CMK (cell line): ENCODE data around the gene KCTD16.

Experiments
- DNase-seq: peaks from one replicate; pipeline ENCODE4 v3.0.0-alpha.2; 2010; ENCODE audit warnings: low read depth

Gene KCTD16

DNA sequence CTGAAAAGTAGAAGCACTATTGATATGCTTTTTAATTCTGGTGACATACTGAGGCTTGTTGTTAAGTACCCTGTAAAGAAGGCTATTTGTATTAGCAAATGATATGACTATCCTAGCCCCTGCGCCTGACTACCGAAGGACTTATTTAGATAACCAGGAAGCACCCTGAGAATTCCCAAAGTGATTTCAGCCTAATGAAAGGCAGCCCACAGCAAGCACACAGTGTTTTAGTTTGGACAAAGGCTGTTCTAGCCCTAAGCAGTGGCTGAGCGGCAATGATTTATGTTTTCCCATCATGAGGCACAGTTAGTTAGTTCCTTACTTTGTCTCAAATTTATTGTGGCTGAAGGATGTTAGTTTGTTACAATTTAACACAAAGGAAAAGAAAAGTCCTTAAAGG lies 235.3 kb downstream of the KCTD16 start:
- no peak for DNase-seq

DNA sequence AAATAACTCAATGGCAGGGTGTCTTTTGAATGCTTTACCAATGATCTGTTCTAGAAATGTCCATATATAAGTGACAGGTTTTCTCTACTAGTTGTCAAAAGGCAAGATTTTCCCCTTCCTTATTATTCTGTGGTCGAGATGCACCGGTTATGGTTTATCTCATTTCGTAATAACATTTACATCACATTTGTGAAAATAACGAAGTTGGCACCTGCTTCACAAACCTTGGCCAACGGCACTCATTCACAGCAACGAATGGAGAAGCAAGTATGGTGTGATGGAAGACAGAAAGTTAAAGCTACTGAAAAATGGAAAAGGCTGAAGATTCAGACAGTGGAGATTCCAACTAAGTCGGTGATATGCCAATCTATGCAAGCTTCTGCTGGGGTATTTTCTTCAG lies 235.8 kb downstream of the KCTD16 start:
- no peak for DNase-seq

DNA sequence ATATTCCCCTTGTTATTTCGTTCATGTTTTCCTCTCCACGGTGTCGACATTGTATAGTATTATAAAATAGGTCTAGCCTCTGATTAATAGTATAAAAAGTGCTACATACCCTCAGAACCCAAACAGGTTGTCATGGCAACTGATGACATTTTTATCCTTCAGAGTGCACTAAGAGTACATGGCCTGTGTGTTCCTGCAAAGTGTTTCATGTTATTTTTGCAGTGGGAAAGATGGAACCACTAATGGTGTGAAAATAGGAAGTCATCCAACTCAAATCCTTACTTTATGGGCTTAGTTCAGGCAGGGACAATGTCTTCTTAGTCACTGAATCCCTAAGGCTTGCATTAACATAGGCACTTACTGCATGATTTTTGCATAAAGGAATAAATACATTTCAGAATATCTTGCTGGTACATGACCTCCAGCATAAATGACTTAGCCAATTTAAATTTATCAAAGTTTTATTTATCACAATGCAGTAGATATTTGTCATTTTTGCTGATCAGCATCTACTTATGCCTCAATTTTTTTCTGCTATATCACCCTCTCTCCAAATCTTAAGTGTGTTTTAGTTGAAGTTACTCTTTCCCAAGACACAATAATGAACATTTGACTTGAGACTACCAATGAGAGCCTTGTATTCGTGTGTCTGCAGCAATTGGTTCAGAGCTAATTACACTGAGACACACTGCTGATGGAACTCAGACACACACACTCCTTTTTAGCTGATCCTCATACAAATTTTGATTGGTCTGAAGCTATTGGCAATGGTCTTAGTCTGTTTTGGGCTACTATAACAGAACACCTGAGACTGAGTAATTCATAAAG lies 243.7 kb downstream of the KCTD16 start:
- DNase-seq, result no peak

DNA sequence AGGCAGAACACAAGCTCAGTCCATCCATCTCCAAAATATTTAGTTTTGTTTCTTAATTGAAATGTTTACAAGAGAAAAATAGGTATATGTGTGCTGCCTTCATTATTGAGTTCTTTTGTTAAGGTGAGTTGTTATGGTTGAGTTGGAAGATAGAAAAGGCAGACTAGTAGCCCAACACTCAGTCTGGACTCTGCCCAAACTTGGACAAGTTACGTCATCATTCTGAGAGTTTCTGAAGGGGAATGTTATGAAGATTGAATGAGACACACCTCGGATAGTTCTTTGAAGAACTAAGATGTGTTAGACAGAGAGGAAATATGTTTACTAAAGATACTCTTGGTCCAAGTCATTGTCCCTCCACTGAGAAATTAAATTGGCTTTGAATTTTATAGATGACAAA lies 245.5 kb downstream of the KCTD16 start:
- no peak for DNase-seq

DNA sequence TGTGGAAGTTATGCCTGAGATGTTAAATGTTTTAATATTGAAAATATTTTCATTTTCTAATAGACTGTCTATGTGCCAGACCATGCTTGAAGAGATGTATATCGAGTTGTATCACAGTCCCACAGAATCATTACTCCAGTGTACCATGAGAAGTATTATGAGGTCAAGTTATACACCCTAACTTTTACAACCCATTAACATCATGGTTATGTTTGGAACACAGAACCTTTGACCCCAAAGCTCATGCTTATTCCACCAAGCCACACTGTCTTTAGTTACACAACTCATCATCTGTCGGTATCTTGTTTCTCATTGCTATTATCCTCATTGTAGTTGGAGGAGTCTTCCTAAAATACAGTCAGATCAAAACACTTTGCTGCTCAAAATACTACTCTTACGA lies 248.0 kb downstream of the KCTD16 start:
- DNase-seq, result no peak

DNA sequence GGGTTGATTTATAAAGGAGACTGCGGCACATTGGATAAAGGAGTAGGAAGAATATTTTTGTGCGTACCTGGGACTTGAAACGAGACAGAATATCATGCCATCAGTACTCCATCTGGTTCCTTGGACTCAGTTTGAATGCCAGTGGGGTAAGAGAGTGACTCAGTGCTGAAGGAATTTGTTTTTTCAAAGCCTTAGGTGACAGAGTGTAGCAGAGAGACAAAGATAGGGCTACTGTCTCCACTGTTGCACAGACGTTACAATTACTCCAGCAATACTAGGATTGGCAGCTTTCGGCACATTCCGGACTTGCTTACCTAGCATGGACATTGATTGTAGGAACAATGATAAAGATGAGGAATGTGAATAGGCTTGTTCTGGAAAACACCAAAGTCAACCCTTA lies 250.7 kb downstream of the KCTD16 start:
- no peak for DNase-seq

DNA sequence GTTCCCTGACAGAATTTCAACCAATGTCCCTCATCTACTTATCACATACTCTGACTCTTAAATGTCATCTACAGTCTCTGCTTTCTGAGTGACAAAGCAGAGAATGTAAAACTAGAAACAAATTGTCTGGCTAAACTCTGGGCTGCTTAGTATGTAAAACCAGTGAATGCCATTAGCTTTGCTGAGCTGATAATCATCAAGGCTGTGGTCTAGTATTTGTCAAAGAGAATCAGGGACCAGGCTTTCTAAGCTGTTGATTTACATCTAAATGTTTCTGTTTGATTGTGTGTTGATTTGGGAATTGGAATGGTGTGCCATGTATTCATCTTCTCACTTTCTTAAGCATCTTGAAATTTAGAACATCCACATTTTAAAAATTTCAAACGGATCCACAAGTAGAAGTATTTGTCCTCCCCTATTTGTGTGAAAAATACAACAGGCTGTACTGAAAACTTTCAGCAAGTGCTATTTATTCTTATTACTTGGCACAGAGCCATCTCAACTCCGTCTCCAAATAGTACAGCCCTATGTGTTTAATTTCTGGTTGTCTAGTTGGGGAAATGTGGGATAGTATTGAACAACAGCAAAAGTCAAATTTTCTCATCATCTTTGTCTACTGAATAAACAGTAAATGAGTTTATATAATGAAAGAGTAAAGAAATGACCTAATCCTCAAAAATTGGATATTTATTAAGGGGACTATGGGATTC lies 251.5 kb downstream of the KCTD16 start:
- DNase-seq, result no peak

DNA sequence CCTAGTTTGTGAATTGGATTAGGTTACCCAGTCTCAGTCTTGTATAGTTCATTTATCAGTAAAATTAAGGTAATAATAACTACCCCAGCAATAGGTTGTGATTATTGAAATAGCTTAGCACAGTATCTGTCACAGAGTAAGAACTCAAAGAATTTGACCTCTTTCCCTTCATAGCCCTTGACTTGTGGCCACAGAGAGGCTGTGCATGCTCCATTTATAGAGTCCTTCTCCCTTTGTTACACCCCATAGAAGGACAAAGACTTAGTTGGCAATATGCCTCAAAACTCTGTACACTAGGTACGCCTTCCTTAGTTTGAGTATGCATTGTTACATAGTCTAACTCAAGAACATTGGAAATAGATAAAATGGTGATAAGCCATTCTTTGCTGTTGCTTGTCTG lies 257.2 kb downstream of the KCTD16 start:
- DNase-seq, result no peak

DNA sequence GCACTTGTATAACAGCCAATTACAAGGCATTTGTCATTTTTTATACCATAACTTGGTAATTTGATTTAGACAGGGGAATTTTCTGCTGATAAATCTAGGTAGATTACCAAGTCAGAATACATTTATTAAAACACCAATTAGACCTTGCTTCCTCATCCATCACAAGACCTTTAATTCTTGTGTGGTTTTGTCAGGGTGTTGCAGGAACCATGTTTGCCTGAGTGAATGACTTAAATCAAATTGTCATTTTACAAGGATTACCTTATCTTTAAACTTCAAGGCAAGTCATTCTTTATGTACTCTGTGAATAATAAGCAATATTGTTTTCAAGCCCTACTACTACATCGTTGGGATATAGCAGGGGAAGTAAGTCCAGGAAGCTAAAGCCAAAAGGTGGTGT lies 257.7 kb downstream of the KCTD16 start:
- DNase-seq, result no peak

DNA sequence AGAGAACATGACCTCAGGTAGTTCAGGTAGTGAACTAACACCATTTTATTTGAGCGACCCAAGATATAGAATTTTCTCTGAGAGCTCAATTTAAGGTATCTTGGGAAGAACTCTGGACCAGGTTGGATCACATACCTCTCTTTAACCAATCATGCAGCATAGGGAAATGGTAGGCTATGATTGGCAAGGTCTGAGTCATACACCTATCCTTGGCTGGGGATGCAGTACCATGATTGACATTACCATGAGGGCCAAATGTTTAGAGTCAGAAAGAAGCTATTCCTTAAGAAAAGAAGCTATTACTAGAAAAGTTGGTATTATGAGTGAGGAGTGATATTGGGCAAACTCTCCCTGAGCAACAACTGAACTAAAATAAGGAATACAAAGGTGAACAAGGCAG lies 258.7 kb downstream of the KCTD16 start:
- no peak for DNase-seq

DNA sequence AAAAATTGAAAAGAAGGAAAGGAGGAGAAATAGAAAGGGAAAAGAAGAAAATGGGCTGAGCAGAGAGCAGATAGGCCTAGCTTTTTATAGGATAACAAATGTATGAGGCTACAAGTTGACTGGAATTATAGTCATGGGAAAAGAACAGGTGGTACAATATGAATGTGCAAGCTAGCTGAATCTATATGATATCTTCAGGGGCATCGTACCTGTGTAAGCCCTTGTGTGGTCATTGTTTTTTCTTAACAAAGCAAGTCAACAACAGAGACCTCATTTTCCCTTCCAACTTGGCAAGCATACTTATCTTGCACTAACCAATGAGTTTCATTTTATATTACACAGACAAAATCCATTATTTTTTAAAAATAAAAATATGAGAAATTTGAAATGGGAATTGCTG lies 259.2 kb downstream of the KCTD16 start:
- DNase-seq, result no peak

DNA sequence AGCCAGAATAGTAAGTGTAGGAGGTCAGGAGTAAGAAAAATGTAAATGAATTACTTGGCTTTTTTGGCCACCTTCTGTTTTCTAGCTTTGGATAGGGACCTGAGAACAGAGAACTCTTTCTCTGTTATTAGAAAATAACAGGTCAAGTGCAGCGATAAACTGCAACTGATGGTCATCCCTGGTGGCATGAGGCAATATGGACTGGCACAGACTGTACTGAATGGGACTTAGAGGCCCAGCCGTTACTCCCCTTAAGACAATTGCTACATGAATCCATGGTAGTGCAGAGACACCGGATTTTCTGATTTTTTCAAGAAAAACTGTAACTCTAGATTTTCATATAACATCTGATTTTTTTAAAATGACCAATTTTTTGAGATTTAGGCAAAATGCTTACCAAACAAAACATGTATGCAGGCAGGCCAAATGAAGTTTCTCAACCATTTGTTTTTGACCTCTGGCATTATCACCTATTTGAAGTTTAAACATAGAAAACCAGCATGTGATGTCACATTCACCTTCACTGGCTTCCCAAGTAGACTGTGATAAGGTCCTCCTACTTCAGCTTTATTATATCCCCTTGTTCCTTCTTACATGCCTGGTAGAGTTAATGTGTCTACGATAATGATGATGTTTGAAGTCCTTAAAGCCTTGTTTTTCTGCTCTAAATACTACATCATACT lies 262.6 kb downstream of the KCTD16 start:
- no peak for DNase-seq

DNA sequence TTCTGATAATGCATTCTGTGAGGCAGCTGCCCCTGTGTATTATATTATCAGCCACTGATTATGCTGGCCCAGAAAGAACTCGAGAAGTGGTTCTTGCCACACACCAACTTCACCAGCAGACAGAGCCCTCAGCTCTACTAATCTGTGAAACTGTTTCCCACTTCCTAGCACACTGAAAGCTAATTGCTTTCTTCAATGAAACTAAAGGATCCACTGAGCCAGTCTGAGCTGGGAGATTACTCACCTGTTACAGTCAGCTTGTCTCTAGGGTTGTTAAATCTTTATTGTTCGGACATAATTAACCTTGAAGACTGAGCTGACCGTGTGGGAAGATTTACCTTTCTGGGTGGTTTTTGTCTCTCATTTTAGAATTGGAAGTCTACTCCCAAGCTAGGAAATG lies 263.2 kb downstream of the KCTD16 start:
- no peak for DNase-seq

DNA sequence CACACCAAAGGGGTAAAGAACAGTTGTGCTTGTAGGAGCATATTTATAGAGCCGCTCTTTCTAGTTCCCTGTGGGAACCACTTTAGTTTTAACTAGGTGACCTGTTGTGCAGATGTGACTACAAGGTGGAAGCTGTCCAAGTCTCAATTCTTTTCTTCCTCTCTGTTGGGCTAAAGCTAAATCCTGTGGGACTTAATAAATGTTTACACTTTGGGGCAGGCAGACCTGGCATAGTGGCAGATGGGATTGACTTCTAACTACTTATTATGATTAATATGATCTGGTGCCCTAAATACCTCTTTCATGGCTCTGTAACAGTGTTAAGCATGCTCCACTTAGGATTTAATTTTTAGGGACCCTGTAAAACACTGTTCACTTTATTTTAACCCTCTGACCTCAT lies 265.3 kb downstream of the KCTD16 start:
- no peak for DNase-seq

DNA sequence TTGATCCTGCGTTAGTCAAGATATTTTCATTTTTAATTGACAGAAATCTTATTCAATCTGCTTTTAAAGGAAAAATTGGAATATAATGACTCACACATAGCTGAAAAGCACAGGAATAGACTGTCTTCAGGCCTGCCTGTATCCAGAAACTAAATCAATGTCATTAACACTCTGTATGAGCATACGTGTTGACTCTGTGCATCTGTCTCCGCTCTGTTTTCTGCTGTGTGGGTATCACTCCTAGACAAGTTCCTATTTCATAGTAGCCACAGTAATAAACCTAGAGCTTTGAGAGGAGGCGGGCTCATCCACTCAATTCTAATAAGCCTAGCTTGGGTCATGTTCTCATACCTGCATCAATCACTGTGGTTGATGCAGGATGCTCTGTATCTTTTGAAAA lies 267.6 kb downstream of the KCTD16 start:
- DNase-seq, result no peak

DNA sequence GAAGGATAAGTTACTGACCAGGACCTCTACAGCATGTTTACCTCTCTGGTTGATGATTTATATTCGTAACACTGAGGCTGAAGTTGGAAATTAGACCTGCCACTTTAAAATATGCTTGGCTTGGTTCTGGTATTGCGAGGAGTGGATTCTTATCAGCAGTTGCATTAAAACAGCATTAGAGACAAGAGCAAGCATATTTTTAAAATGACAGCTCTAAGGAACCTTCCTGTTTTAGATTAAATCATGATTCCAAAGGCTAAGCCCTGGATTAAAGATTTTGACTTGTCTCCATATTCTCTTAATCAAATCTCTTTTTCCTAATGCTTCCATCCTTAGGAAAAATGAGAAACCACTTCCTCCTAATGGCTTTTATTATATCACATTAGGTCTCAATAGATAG lies 277.8 kb downstream of the KCTD16 start:
- DNase-seq, result no peak

DNA sequence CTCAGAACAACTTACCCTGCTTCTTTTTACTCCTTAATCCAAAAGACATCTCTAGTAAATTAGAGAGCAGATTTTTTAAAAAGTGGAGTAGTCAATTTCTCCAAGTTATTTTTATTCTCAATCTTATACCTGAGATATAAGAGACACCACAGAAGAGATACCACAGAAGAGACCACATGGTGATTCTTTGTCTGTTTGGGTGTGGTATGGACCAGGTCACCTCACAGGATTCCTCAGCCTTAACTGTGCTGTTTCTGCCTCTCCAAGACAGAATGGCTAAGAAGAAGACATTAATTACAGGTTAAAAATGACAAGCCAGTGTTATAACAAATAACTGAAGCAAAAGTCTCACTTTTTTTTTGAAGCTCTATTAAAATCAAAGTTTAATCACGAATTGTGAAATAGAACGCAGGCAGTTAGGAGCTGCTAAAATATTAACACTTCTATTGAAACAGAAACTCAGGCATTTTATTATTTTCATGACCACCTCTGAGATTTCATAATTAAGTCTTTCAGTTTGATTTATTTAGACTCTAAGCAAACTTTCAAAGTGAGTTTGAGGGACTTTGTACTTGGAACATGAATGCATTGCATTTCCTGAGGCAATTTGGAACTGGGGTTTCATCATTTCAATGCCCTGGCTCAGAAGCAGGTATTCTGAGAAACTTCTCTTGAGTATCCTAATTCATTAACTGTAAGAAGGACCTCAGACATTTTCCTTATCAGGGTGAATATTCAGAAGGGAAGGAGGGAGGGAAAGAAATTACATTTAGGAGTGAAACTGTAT lies 280.7 kb downstream of the KCTD16 start:
- DNase-seq, result no peak

DNA sequence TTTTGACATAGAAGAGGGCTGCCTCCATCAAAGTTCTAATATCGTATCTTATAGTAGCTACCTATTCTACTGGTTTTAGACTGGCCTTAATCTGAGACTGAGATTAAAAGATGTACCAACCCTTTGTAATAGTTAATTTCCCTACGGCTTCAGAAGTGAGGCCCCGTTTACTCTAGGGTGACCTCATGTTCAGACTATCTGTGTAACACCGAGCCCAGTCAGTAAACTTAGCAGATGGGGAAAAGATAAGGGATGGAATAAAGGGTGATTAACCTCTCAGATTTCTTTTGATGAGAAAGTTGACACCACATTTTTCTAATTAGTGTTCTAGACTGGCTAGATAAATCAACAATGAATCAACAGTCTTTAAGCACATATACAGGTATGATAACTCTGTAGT lies 283.1 kb downstream of the KCTD16 start:
- no peak for DNase-seq

DNA sequence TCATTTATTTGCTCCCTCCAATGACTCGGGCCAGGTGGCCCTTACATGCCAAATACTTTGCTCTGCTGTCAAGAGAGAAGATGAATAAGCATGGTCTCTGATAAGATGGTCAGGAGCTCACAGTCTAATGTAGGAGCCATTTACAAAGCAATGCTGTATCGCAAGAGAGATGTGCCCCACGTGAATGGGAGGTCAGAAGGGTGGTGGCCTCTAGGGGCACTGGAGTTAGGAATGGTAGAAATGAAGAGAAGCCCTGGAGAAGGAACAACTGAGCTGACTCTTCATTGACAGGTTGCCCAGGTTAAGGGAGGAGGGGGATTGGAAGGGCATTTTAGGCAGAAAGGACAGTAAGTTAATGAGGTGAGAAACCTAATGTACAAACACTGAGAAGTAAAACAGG lies 286.5 kb downstream of the KCTD16 start:
- no peak for DNase-seq

DNA sequence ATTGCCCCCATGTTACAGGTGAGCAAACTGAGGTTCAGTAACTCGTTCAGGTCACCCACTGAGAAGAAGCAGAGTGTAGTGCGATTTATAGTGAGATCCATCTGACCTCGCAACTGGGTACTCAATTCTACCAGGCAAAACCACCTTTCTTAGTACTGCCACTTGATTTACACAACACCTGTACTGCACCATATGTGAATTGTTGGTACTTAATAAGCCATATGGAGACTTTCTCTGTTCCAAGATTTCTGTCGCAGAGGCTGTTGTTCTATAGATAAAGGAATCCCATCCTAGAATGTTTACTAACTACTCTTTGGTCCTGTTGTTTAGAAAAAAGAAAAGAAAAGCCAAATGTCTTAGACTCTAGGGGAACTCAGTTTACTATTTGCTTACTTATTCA lies 287.5 kb downstream of the KCTD16 start:
- no peak for DNase-seq

DNA sequence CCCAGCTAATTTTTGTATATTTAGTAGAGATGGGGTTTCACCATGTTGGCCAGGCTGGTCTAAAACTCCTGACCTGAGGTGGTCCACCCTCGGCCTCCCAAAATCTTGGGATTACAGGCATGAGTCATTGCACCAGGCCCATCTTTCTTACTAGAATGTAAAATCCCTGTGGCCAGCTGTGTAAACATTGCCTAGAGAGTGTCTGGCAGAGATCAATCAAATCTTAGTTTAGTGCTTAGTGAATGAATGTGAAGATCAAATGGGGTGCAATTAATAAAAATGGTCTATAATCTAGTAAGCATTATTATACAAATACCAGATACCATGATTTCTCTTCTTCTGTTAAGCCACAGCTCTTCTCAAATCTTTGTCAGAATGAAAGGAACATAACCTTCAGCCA lies 289.9 kb downstream of the KCTD16 start:
- no peak for DNase-seq

DNA sequence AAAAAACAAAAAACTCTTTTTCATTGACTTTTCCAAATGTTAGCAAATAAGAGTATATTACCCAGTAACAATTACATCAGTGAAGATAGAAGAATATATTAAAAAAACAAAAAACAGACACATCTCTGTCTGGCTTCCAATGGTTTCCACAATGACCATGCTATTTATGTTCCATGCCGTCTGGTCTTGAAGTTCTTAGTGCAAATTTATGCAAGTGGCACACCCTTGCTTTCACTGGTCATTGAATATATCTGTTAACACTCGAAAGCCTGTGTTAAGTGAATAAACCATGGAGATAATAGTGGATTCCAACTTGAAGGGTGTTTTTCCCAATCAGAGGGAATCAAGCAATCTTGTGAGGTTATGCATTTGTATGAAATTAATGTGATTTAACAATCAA lies 291.9 kb downstream of the KCTD16 start:
- DNase-seq, result no peak
